ENCODE results near the gene SETBP1. TPM values are rescaled to one million over a fixed set of nuclear protein-coding genes. Genes with fewer than 3 reads are reported as not detected.

The SETBP1 gene
- total RNA-seq, 1 donor from 2014 or later = 131 TPM

GRCh38 chr18:45081566-45082181 is 401.0 kb downstream of the SETBP1 start:
- no peak for DNase-seq (ENCODE audit: low spot score)
- no peaks in the 10 kb centered on the region for H3K36me3 Mint-ChIP-seq (ENCODE audit: low read depth, unreplicated experiment)
- H3K9me3 Mint-ChIP-seq (ENCODE audit: unreplicated experiment) = no peaks in the 10 kb centered on the region
- H3K4me1 Mint-ChIP-seq (ENCODE audit: unreplicated experiment) = peaks cover 17% of the 10 kb centered on the region
- H3K27me3 Mint-ChIP-seq (ENCODE audit: unreplicated experiment) = no peaks in the 10 kb centered on the region
- no peak overlapping the region for H3K27ac Mint-ChIP-seq (ENCODE audit: unreplicated experiment)
- TF ChIP-seq, protein P1, sequence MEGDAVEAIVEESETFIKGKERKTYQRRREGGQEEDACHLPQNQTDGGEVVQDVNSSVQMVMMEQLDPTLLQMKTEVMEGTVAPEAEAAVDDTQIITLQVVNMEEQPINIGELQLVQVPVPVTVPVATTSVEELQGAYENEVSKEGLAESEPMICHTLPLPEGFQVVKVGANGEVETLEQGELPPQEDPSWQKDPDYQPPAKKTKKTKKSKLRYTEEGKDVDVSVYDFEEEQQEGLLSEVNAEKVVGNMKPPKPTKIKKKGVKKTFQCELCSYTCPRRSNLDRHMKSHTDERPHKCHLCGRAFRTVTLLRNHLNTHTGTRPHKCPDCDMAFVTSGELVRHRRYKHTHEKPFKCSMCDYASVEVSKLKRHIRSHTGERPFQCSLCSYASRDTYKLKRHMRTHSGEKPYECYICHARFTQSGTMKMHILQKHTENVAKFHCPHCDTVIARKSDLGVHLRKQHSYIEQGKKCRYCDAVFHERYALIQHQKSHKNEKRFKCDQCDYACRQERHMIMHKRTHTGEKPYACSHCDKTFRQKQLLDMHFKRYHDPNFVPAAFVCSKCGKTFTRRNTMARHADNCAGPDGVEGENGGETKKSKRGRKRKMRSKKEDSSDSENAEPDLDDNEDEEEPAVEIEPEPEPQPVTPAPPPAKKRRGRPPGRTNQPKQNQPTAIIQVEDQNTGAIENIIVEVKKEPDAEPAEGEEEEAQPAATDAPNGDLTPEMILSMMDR (IDR thresholded peaks at IDR 0.05; ENCODE audit: unreplicated experiment) = no peak
- H3K4me3 Mint-ChIP-seq (ENCODE audit: unreplicated experiment) = no peak overlapping the region

DNA sequence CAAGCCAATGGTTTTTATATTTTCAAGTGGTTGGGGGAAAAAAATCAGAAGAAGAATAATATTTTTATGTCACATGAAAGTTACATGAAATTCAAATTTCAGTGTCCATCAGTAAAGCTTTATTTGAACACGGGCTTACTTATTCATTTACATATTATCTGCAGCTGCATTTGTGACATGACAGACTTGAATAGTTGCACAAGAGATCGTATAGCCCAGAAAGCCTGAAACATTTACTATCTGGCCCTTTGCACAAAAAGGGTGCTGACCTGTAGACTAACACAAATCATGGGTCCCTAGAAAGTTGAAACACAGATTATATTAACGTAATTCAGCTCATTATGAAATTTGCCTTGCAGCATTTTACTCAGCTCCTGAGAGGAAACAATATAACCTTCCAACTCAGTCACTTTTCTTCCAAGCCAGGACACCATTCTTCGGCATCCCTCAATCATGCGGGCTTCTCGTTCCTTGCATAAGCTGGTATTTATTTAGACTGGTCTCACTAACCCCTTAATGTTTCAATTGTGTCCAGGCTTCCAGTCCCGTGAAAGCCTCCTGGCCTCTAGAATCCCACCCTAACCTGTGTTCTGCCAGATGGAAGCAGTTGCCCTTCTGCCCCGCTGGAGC is 402.7 kb downstream of the SETBP1 start:
- no peaks in the 10 kb centered on the region for H3K36me3 Mint-ChIP-seq (ENCODE audit: low read depth, unreplicated experiment)
- H3K4me3 Mint-ChIP-seq (ENCODE audit: unreplicated experiment) = no peak overlapping the region
- DNase-seq (ENCODE audit: low spot score) = no peak
- TF ChIP-seq, protein P1 (IDR thresholded peaks at IDR 0.05; ENCODE audit: unreplicated experiment) = no peak
- H3K27me3 Mint-ChIP-seq (ENCODE audit: unreplicated experiment) = no peaks in the 10 kb centered on the region
- H3K27ac Mint-ChIP-seq (ENCODE audit: unreplicated experiment) = no peak overlapping the region
- H3K4me1 Mint-ChIP-seq (ENCODE audit: unreplicated experiment) = peaks cover 17% of the 10 kb centered on the region
- H3K9me3 Mint-ChIP-seq (ENCODE audit: unreplicated experiment) = no peaks in the 10 kb centered on the region

DNA sequence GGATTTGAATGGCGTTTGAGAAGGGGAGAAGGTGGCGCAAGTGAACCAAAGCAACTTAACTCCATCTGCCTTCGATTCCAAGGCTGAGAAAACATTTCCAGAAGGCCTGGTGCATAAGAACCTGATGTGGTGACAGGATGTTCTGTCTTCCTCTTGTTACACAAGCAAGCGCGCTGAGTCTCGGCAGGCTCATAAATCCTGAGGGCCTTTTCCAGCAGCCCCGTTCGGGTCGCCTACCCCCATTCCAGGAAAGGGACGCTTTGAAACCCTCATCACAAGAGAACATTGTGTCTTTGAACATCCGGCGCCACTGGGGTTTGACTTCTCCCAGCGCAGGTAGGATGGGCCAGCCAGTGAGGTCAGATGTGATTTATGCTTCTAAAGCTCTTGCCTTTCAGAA is 403.5 kb downstream of the SETBP1 start:
- Mint-ChIP-seq H3K36me3 (ENCODE audit: low read depth, unreplicated experiment) (no peaks in the 10 kb centered on the region), H3K4me1 (ENCODE audit: unreplicated experiment) (peaks cover 17% of the 10 kb centered on the region), H3K4me3 (ENCODE audit: unreplicated experiment) (no peak overlapping the region), H3K27ac (ENCODE audit: unreplicated experiment) (no peak overlapping the region), H3K9me3 (ENCODE audit: unreplicated experiment) (no peaks in the 10 kb centered on the region), H3K27me3 (ENCODE audit: unreplicated experiment) (no peaks in the 10 kb centered on the region)
- no peak for DNase-seq (ENCODE audit: low spot score)
- TF ChIP-seq, protein P1 (IDR thresholded peaks at IDR 0.05; ENCODE audit: unreplicated experiment) = no peak

DNA sequence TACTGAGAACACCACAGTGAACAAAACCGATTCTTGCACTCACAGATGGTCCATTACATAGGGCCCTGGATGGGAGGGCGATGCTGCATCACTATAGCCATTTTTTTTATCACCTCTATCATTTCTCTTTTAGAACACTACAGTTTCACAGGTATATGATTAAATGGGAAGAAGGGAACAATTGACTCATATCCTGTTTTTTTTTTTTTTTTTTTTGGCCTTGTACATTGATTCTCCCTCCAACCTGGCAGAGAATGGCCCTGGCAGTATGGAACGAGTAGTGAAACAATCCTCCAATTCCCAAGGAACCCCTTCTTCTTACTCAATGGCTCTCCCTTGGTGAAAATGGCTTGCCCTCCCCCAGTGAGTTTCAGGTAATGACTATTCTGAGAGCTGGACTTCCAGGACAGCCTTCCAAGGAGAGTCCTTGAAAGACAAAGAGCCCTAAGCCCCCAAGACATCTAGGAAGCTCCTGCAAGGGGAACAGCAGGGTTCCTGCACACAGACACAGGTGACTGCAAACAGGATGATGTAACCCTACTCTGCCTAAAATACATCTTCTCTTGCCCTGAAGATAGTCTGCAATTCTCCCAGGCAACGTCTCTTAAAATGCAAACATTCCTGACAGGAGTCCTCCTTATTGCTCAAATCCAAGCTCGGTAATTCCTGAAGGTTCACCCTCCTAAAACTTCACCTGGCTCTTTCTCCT is 405.4 kb downstream of the SETBP1 start:
- Mint-ChIP-seq H3K36me3 (ENCODE audit: low read depth, unreplicated experiment) (no peaks in the 10 kb centered on the region), H3K27ac (ENCODE audit: unreplicated experiment) (no peak overlapping the region), H3K27me3 (ENCODE audit: unreplicated experiment) (peaks cover 2% of the 10 kb centered on the region), H3K4me3 (ENCODE audit: unreplicated experiment) (no peak overlapping the region), H3K4me1 (ENCODE audit: unreplicated experiment) (peaks cover 17% of the 10 kb centered on the region), H3K9me3 (ENCODE audit: unreplicated experiment) (no peaks in the 10 kb centered on the region)
- DNase-seq (ENCODE audit: low spot score) = no peak
- TF ChIP-seq, protein P1 (IDR thresholded peaks at IDR 0.05; ENCODE audit: unreplicated experiment) = no peak

- TF ChIP-seq, protein P1 (IDR thresholded peaks at IDR 0.05; ENCODE audit: unreplicated experiment) = no peak
- no peak overlapping the region for H3K4me3 Mint-ChIP-seq (ENCODE audit: unreplicated experiment)
- H3K9me3 Mint-ChIP-seq (ENCODE audit: unreplicated experiment) = no peaks in the 10 kb centered on the region
- H3K4me1 Mint-ChIP-seq (ENCODE audit: unreplicated experiment) = peaks cover 17% of the 10 kb centered on the region
- no peak for DNase-seq (ENCODE audit: low spot score)
- H3K27ac Mint-ChIP-seq (ENCODE audit: unreplicated experiment) = no peak overlapping the region
- H3K36me3 Mint-ChIP-seq (ENCODE audit: low read depth, unreplicated experiment) = no peaks in the 10 kb centered on the region
- H3K27me3 Mint-ChIP-seq (ENCODE audit: unreplicated experiment) = peaks cover 2% of the 10 kb centered on the region
These were observed 406.1 kb downstream of the SETBP1 start for GRCh38 chr18:45086777-45087176.

All from endothelial cell (in vitro differentiated cells).